Neural crest cell (in vitro differentiated cells): Measurements from ENCODE around the gene CELF4. TPM values are rescaled to one million over a fixed set of nuclear protein-coding genes. Genes with fewer than 3 reads are reported as not detected.

Experiments used
- DNase-seq: peaks from one replicate; pipeline ENCODE4 v3.0.0; 2021; ENCODE audit warnings: low read depth, mixed read lengths, low spot score
- H3K27ac Mint-ChIP-seq: one replicate; pipeline ENCODE4 v1.8.0; 2021; ENCODE audit warnings: mild to moderate bottlenecking, mixed read lengths; ENCODE audit not compliant: unreplicated experiment
- H3K27me3 Mint-ChIP-seq: 2 replicates; pipeline ENCODE4 v1.8.0; 2021; ENCODE audit warnings: low read depth, mild to moderate bottlenecking, mixed read lengths
- H3K36me3 Mint-ChIP-seq: 2 replicates; pipeline ENCODE4 v1.8.0; 2021; ENCODE audit warnings: low read depth, mild to moderate bottlenecking, mixed read lengths
- H3K4me1 Mint-ChIP-seq: 2 replicates; pipeline ENCODE4 v1.8.0; 2021; ENCODE audit warnings: mixed read lengths
- H3K4me3 Mint-ChIP-seq: one replicate; pipeline ENCODE4 v1.8.0; 2021; ENCODE audit warnings: mild to moderate bottlenecking, mixed read lengths
- H3K9me3 Mint-ChIP-seq: 2 replicates; pipeline ENCODE4 v1.8.0; 2021; ENCODE audit warnings: mixed read lengths
- total RNA-seq: library from RNA; stranded (reverse); gene quantifications from 2 replicates; pipeline ENCODE4 v1.2.1, GENCODE V29; 2021
- TF ChIP-seq, protein P1 (sequence below): fragments of 200-600 bp; sonication (generic); conservative IDR thresholded peaks from 2 replicates; pipeline ENCODE4 v1.5.0; 2021; ENCODE audit warnings: antibody characterized with exemption, mild to moderate bottlenecking

Gene CELF4
- total RNA-seq, 1 donor from 2014 or later, result 1.9 TPM

DNA sequence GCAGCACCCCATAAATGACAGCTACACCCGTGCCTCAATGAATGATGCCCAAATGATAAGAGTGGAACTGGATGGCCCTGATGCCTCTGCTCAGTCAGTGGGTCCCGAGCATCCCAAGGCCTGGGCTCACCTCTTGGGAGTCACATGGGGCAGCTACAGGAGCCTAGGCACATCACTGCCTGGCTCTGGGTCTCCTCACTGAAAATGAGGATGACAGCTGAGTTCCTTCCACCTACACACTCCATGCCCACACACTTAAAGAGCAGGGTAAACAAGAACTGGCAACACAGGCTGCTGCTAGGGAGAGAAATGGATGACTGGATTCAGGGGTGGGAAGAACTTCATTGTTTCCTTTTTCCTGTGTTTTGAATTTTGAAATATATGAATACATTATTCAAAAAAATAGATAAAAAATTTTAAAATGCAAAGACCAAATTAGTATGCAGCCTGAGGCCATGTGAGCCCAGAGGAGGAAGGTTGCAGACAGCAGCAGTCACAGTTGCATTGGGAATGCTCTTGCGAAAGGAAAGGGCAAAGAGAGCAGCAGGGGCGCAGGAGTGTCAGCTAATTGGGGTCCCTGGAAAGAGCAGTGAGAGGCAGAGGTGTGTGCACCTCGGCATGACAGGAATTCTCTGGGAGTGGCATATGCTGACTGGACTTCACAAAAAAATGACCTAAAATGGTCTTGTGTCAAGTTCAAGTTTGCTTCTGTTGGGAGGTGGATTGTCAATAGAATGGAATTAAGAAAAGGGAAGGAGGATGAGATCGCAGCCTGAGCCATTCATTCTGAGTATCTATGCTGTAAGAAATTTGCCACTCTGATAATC is 327.1 kb downstream of the CELF4 start:
- H3K36me3 Mint-ChIP-seq, result no peaks in the 10 kb centered on the region
- peaks cover 9% of the 10 kb centered on the region for H3K27me3 Mint-ChIP-seq
- peaks cover 1% of the 10 kb centered on the region for H3K4me1 Mint-ChIP-seq
- TF ChIP-seq, protein P1, sequence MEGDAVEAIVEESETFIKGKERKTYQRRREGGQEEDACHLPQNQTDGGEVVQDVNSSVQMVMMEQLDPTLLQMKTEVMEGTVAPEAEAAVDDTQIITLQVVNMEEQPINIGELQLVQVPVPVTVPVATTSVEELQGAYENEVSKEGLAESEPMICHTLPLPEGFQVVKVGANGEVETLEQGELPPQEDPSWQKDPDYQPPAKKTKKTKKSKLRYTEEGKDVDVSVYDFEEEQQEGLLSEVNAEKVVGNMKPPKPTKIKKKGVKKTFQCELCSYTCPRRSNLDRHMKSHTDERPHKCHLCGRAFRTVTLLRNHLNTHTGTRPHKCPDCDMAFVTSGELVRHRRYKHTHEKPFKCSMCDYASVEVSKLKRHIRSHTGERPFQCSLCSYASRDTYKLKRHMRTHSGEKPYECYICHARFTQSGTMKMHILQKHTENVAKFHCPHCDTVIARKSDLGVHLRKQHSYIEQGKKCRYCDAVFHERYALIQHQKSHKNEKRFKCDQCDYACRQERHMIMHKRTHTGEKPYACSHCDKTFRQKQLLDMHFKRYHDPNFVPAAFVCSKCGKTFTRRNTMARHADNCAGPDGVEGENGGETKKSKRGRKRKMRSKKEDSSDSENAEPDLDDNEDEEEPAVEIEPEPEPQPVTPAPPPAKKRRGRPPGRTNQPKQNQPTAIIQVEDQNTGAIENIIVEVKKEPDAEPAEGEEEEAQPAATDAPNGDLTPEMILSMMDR, result no peak
- no peaks in the 10 kb centered on the region for H3K9me3 Mint-ChIP-seq
- H3K4me3 Mint-ChIP-seq, result no peak overlapping the region
- DNase-seq, result no peak
- no peak overlapping the region for H3K27ac Mint-ChIP-seq

DNA sequence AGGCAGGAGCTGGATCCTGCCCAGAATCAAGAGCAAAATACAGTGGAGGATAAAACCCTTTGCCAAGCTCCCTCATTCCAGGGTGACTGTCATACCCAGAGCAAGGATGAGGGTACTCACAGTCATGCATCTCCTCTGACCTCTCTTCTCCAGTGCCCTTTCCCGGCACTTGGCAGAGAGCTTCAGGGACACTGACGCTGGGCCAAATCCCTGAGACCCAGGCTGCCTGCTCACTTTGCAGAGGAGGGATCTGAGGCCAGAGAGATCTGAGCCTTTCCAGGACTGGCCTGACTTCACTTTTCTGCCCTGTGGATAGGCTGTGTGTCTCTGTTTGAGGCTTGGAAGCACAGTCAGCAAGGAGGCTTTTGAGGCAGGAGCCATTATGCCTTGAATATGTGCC is 330.0 kb downstream of the CELF4 start:
- no peaks in the 10 kb centered on the region for H3K36me3 Mint-ChIP-seq
- H3K27me3 Mint-ChIP-seq, result no peaks in the 10 kb centered on the region
- H3K27ac Mint-ChIP-seq, result no peak overlapping the region
- TF ChIP-seq, protein P1, result no peak
- H3K9me3 Mint-ChIP-seq, result no peaks in the 10 kb centered on the region
- no peak for DNase-seq
- H3K4me3 Mint-ChIP-seq, result no peak overlapping the region
- no peaks in the 10 kb centered on the region for H3K4me1 Mint-ChIP-seq

DNA sequence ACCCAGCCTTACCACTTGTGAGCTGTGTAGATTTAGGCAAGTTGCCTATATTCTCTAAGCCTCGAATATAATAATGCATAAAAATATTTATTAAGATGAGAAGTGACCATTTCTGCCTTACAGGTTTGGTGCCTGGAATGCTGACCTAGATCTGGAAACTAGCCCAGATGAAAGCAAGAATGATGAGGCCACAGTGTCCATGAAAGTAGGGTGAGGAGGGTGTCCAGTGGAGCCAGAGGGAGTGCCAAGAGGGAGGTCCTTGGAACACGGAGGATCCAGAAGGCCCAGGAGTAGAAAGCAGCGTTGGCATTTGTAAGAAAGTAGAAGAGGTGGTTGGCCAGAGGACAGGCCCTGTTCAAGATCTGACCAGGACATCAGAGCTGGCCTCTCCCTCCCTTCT is 334.3 kb downstream of the CELF4 start:
- Mint-ChIP-seq H3K4me1 (no peaks in the 10 kb centered on the region), H3K27me3 (no peaks in the 10 kb centered on the region), H3K9me3 (no peaks in the 10 kb centered on the region), H3K27ac (no peak overlapping the region), H3K36me3 (no peaks in the 10 kb centered on the region), H3K4me3 (no peak overlapping the region)
- no peak for DNase-seq
- TF ChIP-seq, protein P1, result no peak

DNA sequence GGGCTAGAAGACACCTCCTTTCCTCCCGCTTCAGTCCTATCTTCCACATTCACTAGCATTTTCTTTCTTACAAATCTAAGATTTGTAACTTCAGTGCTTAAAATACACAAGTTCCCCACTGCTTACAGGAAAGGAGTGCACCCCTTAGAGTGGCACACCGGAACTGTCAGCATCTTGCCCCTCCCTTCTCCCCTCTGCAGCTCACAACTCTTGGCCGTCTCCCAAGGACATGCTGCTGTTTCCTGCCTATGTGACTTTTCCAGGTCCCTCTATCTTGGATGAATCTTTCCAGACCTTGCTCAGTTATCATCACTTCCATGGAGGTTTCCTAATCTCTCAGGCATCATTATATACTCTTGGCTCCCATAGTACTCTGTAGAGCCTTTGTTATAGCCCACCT is 334.8 kb downstream of the CELF4 start:
- Mint-ChIP-seq H3K4me1 (no peaks in the 10 kb centered on the region), H3K9me3 (no peaks in the 10 kb centered on the region), H3K36me3 (no peaks in the 10 kb centered on the region), H3K27me3 (no peaks in the 10 kb centered on the region), H3K4me3 (no peak overlapping the region), H3K27ac (no peak overlapping the region)
- DNase-seq, result no peak
- TF ChIP-seq, protein P1, result no peak

DNA sequence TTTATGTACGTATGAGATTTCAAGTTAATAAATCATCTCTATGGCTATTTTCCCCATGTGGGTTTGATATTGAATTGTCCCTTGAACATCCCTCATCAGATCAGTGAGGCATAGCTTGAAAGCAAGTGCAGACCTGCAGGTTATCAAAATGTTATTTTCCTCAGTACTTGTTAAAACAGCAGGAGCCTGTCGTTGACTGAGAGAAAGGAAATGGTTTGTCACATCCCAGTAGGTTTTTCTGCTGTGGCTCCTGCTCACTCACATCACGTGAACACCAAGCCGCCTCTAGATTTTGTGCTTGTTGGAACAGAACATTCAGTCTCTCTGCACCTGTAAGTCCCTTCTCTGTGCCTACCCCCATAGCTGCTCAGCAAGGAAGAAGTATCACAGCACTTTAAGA is 340.3 kb downstream of the CELF4 start:
- Mint-ChIP-seq H3K36me3 (no peaks in the 10 kb centered on the region), H3K27me3 (no peaks in the 10 kb centered on the region), H3K4me1 (no peaks in the 10 kb centered on the region), H3K9me3 (no peaks in the 10 kb centered on the region), H3K4me3 (no peak overlapping the region), H3K27ac (no peak overlapping the region)
- no peak for DNase-seq
- TF ChIP-seq, protein P1, result no peak
